OCI-LY1 (cell line): ENCODE data around the gene CYP26A1.

ENCODE experiments used
- EZH2 ChIP-seq: fragments of 200-600 bp; sonication (generic), shearing (Covaris generic); IDR thresholded peaks from 2 replicates; pipeline ENCODE4 v1.8.0; 2017; ENCODE audit warnings: borderline replicate concordance, mixed run types, mild to moderate bottlenecking, antibody characterized with exemption, low read length, moderate library complexity, mixed read lengths
- TF ChIP-seq, protein P1 (sequence below): fragments of 200-600 bp; sonication (generic), shearing (Covaris generic); IDR thresholded peaks from 2 replicates; pipeline ENCODE4 v1.5.1; 2017; ENCODE audit warnings: mild to moderate bottlenecking, antibody characterized with exemption, low read length, moderate library complexity, mixed read lengths

DNA sequence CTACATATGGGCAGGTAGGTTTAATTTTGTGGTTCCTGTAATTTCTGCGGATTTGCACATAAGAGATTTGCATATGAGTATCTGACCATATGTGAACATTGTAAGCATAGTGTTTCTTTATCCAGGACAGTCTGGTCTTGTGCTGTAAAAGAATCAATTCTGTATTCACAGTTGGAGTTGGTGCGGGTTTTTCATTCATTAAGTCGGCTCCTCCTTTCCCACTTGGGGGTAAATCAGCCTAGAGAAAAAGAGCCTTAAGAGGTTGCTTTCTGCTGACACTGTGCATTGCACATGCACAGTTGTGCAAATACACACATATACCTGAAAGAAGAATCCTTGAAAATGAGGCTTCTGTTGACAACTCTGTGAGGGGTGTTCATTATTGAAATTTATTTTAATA, 19.2 kb upstream of the CYP26A1 start:
- TF ChIP-seq, protein P1, sequence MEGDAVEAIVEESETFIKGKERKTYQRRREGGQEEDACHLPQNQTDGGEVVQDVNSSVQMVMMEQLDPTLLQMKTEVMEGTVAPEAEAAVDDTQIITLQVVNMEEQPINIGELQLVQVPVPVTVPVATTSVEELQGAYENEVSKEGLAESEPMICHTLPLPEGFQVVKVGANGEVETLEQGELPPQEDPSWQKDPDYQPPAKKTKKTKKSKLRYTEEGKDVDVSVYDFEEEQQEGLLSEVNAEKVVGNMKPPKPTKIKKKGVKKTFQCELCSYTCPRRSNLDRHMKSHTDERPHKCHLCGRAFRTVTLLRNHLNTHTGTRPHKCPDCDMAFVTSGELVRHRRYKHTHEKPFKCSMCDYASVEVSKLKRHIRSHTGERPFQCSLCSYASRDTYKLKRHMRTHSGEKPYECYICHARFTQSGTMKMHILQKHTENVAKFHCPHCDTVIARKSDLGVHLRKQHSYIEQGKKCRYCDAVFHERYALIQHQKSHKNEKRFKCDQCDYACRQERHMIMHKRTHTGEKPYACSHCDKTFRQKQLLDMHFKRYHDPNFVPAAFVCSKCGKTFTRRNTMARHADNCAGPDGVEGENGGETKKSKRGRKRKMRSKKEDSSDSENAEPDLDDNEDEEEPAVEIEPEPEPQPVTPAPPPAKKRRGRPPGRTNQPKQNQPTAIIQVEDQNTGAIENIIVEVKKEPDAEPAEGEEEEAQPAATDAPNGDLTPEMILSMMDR = no peak
- no peak for TF ChIP-seq EZH2
